ENCODE measurements around the gene RANGRF. TPM values are rescaled to one million over a fixed set of nuclear protein-coding genes. Genes with fewer than 3 reads are reported as not detected.
"Not testable (repeated sequence)": the region's sequence is repeated elsewhere in the genome, so short reads cannot be mapped to it uniquely, and the experiment has no call there.

The RANGRF gene, protein sequence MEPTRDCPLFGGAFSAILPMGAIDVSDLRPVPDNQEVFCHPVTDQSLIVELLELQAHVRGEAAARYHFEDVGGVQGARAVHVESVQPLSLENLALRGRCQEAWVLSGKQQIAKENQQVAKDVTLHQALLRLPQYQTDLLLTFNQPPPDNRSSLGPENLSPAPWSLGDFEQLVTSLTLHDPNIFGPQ
- 10 to 100 TPM; 17.3 to 23.4 (median 20.8) TPM for polyA plus RNA-seq (ENCODE audit: insufficient read length in 10 of 10)
- long read RNA-seq, donor 1, transcript RANGRF-201 (5 exons, 1,009 nt): minor isoform, 5 of 17 reads
- long read RNA-seq, donor 1, transcript RANGRF-202 (4 exons, 1,074 nt): major isoform, 9 of 17 reads
- long read RNA-seq, donor 1, partial matches to known transcripts: 0 of 17 reads
- long read RNA-seq, donor 1, other reads (novel, unspliced or antisense): 0 of 17 reads
- long read RNA-seq, donor 2, partial matches to known transcripts: 10 of 19 reads
- long read RNA-seq, donor 2, other reads (novel, unspliced or antisense): 0 of 19 reads
- long read RNA-seq, donor 3: 0 reads
- long read RNA-seq, donor 4, partial matches to known transcripts: 6 of 10 reads
- long read RNA-seq, donor 4, other reads (novel, unspliced or antisense): 0 of 10 reads
- long read RNA-seq, donor 5, transcript RANGRF-201 (5 exons, 1,009 nt): major isoform, 13 of 28 reads
- long read RNA-seq, donor 5, partial matches to known transcripts: 6 of 28 reads
- long read RNA-seq, donor 5, other reads (novel, unspliced or antisense): 0 of 28 reads
- long read RNA-seq, donor 6, transcript RANGRF-201 (5 exons, 1,009 nt): major isoform, 10 of 32 reads
- long read RNA-seq, donor 6, transcript RANGRF-202 (4 exons, 1,074 nt): minor isoform, 7 of 32 reads
- long read RNA-seq, donor 6, partial matches to known transcripts: 11 of 32 reads
- long read RNA-seq, donor 6, other reads (novel, unspliced or antisense): 0 of 32 reads
- long read RNA-seq, donor 7, transcript RANGRF-201 (5 exons, 1,009 nt): major isoform, 5 of 15 reads
- long read RNA-seq, donor 7, transcript RANGRF-202 (4 exons, 1,074 nt): major isoform, 5 of 15 reads
- long read RNA-seq, donor 7, partial matches to known transcripts: 0 of 15 reads
- long read RNA-seq, donor 7, other reads (novel, unspliced or antisense): 0 of 15 reads
- long read RNA-seq, donor 8, partial matches to known transcripts: 0 of 6 reads
- long read RNA-seq, donor 8, other reads (novel, unspliced or antisense): 0 of 6 reads
- long read RNA-seq, donor 9, partial matches to known transcripts: 0 of 2 reads
- long read RNA-seq, donor 9, other reads (novel, unspliced or antisense): 0 of 2 reads

DNA sequence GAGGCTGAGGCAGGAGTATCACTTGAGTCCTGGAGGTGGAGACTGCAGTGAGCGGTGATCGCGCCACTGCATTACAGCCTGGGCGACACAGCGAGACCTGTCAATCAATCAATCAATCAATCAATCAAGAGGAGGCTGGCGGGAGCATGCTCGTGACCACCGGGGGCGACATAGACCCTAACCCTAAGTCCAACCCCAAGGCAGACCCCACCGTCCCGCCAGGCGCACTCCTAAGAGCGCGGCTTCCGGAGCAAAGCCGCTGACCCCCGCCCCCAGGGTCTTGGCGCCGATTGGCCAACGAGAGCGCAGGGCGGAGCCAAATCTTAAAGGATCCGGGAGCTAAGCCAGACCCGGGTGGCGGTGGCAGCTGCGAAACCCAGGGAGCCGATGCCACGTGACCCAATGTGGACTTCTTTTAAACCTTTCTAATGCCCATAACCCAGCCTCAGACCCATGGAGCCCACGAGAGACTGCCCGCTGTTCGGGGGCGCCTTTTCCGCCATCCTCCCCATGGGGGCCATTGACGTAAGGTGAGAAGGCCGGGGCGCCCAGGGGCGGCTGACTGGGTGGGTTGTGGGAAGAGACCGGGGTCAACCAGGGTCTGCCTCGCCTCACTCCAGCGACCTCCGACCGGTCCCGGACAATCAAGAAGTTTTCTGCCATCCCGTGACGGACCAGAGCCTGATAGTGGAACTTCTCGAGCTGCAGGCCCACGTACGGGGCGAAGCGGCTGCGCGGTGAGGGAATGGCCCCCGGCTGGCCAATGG, at the start of gene RANGRF:
TSS of gene RANGRF (plus strand) at position 335 of the 767 bp plus-strand sequence. CDS start at position 454, 119 bp downstream.
- peak; percentile 85 to 96 (median 92) for DNase-seq

DNA sequence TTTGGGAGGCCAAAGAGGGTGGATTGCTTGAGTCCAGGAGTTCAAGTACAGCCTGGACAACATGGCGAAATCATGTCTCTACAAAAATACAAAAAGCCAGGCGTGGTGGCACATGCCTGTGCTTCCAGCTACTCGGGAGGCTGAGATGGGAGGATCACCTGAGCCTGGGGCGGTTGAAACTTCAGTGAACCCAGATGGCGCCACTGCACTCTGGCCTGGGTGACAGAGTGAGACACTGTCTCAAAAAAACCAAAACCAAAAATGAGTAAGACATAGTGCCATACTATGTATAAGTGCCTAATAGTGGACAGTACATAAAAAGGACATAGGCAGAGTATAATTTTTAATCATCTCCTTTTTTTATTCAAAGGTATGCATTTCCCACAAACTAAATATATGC, 44.6 kb upstream of the RANGRF start:
- DNase-seq: no peak

DNA sequence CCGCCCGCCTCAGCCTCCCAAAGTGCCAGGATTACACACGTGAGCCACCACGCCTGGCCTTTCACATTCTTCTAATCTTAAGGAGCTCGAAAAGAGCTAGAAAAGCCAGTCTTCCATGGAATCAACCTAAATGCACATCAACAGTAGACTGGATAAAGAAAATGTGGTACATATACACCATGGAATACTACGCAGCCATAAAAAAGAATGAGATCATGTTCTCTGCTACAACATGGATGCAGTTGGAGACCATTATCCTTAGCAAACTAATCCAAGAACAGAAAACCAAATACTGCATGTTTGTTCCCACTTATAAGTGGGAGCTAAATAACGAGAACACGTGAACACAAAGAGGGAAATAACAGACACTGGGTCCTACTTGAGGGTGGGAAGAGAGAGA, 43.7 kb upstream of the RANGRF start:
- DNase-seq: no peak

DNA sequence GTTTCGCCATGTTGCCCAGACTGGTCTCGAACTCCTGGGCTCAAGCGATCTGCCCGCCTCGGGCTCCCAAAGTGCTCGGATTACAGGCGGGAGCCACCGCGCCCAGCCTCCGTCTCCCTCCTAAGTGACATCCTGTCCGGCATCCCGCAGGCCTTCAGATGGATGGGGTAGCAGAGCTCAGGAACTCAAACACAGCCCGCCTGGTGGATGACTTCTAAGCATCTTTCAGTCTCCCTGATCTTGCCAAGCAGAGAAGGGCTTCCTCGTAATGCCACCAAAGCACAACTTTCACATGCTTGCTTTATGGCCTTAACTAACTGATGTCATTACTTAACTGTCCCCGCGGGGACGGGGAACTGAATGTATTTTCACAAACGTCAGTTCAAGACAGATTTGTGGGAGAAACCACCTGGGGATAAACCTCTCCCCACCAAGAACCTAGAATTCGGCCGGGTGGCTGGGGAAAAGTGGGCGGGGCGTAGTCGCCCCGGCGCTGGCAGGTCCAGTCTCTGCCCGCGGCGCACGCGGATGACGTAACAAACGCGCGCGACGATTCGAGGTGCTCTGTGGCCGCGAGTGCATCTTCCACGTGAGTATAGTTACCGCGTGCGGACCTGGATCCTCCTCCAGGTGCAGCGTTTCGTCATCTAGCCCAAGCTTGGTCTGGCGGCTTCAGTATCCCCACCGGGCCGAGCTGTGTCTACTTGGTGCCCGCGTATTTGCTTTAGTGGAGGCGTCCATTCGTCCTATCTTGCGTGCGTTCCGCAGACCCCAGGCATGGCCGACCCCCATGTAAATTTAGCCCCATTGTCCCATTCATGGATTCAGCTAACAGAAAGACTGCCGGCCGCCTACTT, 39.5 kb upstream of the RANGRF start, which contains the start of gene PFAS:
TSS of gene PFAS (plus strand) at position 539 of the 857 bp plus-strand sequence. CDS start 4,649 bp downstream, outside the sequence.
- DNase-seq: peak; percentile 92 to 98 (median 97)

DNA sequence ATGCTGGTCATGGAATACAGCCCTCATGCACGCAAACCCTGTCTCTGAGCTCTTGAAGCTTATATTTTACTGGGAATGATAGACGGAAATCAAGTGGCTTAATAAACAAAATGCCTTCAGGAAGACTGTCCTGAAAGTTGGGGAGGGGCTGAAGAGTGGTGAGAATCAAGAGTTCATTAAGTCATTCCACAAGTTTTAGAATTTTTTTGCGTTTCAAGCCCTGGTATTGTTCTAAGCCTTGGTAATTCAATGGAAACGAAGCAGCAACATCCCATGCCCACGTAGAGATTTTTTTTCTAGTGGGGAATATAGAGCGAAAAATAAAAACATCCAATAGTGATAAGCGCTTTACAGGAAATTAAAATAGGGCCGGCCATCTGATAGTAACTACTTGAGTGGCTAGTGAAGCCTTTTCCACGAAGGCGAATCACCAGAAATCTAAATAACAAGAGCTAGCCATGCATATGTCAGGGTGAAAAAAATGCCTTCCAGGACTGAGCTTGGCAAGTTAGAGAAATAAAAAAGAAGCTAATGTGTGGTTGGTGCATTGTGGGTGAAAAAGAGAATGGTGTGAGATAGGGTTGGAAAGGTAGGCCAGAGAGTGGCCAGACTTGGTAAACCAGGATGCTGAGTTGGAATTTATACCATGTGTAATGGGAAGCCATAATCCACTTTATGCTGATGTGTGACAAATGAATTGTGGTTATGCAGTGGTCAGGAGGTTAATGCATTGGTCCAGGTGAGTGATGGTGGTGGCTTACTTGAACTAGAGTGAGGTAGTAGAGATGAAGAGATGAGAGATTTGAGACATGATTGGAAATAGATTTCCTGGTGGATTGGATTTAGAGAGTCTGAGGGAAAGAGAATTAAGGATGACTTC, 38.6 kb upstream of the RANGRF start:
- no peak for DNase-seq

DNA sequence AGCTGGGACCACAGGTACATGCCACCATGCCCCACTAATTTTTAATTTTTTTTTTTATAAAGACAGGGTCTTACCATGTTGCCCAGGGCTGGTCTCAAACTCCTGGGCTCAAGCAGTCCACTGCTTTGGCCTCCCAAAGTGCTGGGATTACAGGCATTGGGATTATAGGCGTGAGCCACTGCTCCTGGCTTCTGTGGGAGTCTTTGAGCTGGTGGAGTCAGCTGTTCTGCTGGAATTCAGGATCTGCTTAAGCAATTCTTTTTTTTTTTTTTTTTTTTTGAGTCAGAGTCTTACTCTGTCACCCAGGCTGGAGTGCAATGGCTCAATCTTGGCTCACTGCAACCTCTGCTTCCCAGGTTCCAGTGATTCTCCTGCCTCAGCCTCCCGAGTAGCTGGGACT, 37.1 kb upstream of the RANGRF start:
- not testable (repeated sequence) for DNase-seq

DNA sequence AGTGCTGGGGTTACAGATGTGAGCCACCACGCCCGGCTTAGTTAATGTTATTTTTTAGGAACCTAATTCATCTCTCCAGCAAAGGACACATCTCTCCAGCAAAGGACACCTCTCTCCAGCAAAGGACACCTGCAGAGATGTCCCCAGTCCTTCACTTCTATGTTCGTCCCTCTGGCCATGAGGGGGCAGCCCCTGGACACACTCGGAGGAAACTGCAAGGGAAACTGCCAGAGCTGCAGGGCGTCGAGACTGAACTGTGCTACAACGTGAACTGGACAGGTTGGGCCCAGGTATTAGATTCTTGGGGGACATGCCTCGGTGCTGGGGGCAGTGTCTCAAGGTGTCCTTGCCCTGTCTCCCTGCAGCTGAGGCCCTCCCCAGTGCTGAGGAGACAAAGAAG, 34.7 kb upstream of the RANGRF start:
- no peak for DNase-seq

DNA sequence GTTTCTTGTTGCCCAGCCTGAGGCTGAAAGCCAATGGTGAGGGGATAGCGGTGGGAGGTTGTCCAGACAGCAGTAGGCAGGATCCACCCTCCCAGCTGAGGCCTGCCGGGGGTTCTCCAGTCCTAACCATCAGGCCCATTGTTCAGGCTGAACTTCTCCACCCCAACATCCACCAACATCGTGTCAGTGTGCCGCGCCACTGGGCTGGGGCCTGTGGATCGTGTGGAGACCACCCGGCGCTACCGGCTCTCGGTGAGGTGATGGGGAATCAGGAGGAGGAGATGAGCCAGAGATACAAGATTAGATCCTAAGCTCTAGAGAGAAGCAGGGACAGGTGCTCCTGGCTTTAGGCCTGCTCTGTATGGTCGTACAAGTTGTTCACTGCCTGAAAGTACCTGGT, 33.6 kb upstream of the RANGRF start:
- DNase-seq: no peak

DNA sequence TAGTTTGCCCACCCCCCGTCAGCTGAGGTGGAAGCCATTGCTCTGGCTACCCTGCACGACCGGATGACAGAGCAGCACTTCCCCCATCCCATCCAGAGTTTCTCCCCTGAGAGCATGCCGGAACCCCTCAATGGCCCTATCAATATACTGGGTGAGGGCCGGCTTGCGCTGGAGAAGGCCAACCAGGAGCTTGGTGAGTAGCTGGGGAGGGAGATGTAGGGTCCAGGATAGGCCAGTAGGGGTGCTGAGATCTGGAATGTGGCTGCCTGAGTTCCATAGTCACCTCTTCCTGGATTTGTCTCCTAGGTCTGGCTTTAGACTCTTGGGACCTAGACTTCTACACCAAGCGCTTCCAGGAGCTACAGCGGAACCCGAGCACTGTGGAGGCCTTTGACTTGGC, 33.0 kb upstream of the RANGRF start:
- DNase-seq: no peak

DNA sequence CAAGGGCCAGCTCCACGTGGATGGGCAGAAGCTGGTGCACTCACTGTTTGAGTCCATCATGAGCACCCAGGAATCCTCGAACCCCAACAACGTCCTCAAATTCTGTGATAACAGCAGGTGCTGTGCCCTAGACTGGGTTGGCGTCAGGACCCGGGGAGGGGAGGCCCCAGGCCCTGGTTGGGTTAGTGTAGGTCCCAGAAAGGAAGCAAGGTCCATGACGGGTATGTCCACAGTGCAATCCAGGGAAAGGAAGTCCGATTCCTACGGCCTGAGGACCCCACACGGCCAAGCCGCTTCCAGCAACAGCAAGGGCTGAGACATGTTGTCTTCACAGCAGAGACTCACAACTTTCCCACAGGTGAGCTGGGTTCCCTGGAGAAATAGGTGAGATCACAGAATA, 32.2 kb upstream of the RANGRF start:
- DNase-seq: no peak

DNA sequence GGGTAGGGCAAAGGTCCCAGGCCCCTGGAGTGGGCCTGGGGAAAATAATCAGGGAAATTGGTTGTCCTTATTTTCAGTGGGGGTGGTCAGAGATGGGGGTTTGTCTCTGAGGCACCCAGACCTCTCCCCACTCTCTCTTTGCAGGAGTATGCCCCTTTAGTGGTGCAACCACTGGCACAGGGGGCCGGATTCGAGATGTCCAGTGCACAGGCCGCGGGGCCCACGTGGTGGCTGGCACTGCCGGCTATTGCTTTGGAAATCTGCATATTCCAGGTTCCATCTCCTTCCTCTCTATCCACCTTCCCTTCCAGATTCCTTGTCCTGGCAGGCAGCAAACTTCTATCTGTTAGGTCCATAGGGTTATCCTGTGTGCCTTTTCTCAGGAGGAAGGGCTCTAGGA, 31.8 kb upstream of the RANGRF start:
- DNase-seq: no peak

DNA sequence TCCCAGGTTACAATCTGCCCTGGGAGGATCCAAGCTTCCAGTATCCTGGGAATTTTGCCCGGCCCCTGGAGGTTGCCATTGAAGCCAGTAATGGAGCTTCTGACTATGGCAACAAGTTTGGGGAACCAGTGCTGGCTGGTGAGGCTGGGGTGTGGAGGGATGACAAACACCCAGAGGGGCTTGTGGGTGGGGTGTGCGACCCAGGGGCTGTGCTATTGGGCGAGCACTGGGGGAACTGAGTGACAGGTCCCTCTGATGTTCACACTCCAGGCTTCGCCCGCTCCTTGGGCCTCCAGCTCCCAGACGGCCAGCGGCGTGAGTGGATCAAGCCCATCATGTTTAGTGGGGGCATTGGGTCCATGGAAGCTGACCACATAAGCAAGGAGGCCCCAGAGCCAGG, 30.7 kb upstream of the RANGRF start:
- no peak for DNase-seq

DNA sequence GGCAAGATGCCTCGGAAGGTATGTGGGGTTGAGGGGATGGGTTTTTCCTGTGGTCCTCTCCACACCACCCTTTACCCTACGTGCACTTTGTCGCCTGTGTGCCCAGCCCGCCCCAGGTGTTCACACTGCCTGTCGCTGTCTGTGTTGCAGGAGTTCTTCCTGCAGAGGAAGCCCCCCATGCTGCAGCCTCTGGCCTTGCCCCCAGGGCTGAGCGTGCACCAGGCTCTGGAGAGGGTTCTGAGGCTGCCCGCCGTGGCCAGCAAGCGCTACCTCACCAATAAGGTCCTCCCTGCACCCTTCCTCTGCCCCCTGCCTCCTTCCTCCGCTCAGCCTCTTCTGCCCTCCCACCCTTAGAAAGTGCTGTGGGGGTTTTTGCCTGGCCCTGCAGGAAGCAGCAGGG, 24.1 kb upstream of the RANGRF start:
- DNase-seq: no peak

DNA sequence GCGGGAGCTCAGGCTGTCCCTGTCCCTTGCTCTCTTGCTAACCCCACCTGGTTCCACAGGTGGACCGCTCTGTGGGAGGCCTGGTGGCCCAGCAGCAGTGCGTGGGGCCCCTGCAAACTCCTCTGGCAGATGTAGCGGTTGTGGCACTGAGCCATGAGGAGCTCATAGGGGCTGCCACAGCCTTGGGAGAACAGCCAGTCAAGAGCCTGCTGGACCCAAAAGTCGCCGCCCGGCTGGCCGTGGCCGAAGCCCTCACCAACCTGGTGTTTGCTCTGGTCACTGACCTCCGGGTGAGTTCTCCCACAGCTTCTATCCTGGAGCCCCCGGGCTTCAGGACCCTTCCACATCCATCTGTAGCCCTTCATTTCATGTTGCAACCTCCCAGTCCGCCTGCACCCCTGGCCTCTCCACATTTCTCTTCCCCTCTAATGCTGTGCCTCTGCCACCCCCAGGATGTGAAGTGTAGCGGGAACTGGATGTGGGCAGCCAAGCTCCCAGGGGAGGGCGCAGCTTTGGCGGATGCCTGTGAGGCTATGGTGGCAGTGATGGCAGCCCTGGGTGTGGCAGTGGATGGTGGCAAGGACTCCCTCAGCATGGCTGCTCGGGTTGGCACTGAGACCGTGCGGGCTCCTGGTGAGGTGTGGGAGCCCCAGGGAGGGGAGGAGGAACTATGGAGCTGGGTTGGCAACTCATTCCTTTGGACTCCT, 23.5 kb upstream of the RANGRF start:
- DNase-seq: no peak

DNA sequence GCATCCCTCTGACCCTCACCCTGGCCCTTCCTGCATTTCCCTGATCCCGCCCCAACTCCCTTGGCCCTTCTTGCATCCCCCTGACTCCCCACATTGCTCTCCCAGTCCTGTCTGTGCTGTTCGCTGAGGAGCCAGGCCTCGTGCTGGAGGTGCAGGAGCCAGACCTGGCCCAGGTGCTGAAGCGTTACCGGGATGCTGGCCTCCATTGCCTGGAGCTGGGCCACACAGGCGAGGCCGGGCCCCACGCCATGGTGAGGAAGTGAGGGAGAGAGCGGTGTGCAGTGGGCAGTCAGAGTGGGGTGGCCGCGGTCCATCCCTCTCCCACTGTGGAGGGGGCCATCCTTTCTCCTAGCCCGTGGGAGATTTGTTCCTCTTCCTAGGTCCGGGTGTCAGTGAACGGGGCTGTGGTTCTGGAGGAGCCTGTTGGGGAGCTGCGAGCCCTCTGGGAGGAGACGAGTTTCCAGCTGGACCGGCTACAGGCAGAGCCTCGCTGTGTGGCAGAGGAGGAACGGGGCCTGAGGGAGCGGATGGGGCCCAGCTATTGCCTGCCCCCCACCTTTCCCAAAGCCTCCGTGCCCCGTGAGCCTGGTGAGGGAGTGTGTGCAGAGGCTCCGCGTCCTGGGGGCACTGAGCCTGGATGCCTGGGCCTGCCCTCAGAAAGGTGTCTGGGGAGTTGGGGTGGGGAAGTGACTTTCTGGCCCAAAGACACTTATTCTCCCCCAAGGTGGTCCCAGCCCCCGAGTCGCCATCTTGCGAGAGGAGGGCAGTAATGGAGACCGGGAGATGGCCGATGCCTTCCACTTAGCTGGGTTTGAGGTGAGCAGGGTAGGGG, 21.6 kb upstream of the RANGRF start:
- no peak for DNase-seq

DNA sequence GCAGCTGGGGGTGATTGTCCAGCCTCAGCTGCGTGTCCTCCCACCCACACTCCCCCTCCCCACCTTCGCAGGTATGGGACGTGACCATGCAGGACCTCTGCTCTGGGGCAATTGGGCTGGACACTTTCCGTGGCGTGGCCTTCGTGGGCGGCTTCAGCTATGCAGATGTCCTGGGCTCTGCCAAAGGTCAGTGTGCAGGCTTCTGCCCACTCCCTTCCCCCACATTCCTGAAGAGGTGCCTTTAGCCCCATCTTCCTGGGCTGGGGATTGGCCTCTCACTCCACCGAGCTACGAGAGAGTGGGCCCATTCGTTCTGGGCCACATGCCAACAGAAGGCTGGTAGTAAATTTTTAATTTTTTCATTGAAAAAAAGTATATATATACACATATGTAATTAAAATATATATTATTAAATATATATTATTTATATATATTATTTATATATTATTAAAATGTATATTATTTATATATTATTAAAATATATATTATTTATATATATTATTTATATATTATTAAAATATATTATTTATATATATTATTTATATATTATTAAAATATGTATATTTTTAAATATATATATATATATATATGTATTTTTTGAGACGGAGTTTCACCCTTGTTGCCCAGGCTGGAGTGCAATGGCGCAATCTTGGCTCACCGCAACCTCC, 20.9 kb upstream of the RANGRF start:
- no peak for DNase-seq

Measured in muscle of back (tissue), 13 donors.